A549 (cell line): ENCODE results near the gene TBC1D24. TPM values are rescaled to one million over a fixed set of nuclear protein-coding genes. Genes with fewer than 3 reads are reported as not detected.

Experiments
- ATAC-seq, 2 experiments: fragments of 200-7000 bp in 1 of 2; fragments of >200 bp in 1 of 2; cut with Nextera tagmentation in 1 of 2; cut with Tn5 transposase in 1 of 2; 3 replicates each; pipeline versions ENCODE4 v1.8.0 to v1.9.1; 2018 to 2020; ENCODE audit warnings: mild to moderate bottlenecking in 1 of 2, moderate library complexity in 1 of 2
- CTCF ChIA-PET: fragments of 300-600 bp; sonication (Branson Sonifier 250); formaldehyde crosslinking; extraction: SDS; loops from one replicate; lab custom pipeline; 2021; ENCODE audit warnings: antibody characterized with exemption, inconsistent platforms; lab: Yijun Ruan, JAX
- POLR2A ChIA-PET: fragments of 350-600 bp; formaldehyde crosslinking; extraction: SDS; loops from one replicate; lab custom pipeline; 2021; ENCODE audit warnings: antibody characterized with exemption, inconsistent platforms; lab: Yijun Ruan, JAX
- DNase-seq, 2 experiments: peaks; one replicate each; pipeline versions ENCODE4 v3.0.0 to v3.0.0-alpha.2; 2011 to 2016; ENCODE audit warnings: low read depth in 1 of 2, low spot score in 1 of 2
- FAIRE-seq: peaks from 2 replicates; lab custom pipeline; 2011; peaks lifted over from hg19 to GRCh38; lab: Jason Lieb, UNC
- H3K27ac ChIP-seq, 2 experiments: fragments of >200 bp; sonication (Bioruptor Twin); formaldehyde crosslinking; 3 replicates each; pipeline ENCODE4 v1.5.1; 2016 to 2017
- H3K4me1 ChIP-seq: fragments of >200 bp; sonication (Bioruptor Twin); formaldehyde crosslinking; 3 replicates; pipeline ENCODE4 v1.6.1; 2016
- H3K4me2 ChIP-seq: fragments of >200 bp; sonication (Bioruptor Twin); formaldehyde crosslinking; 3 replicates; pipeline ENCODE4 v1.6.1; 2016
- H3K4me3 ChIP-seq: fragments of >200 bp; sonication (Bioruptor Twin); formaldehyde crosslinking; 3 replicates; pipeline ENCODE4 v1.5.1; 2016
- H3K9me3 ChIP-seq: fragments of >200 bp; sonication (Bioruptor Twin); formaldehyde crosslinking; 3 replicates; pipeline ENCODE4 v1.6.1; 2016
- BCL3 ChIP-seq: fragments of >200 bp; sonication (Bioruptor Twin); formaldehyde crosslinking; IDR thresholded peaks from 3 replicates; pipeline ENCODE4 v1.6.1; 2016
- ESRRA ChIP-seq: fragments of 150-350 bp; IDR thresholded peaks from 2 replicates; pipeline ENCODE4 v1.6.1; 2014; ENCODE audit warnings: mild to moderate bottlenecking, low read length, borderline replicate concordance
- GATA3 ChIP-seq: IDR thresholded peaks from 2 replicates; pipeline ENCODE4 v1.6.1; 2012; ENCODE audit warnings: borderline replicate concordance
- HOXA7 ChIP-seq: fragments of 250-450 bp; sonication (Bioruptor Pico); IDR thresholded peaks from 2 replicates; pipeline ENCODE4 v1.5.0; 2020; ENCODE audit warnings: mild to moderate bottlenecking, moderate library complexity
- JUNB ChIP-seq: fragments of >200 bp; sonication (Bioruptor Twin); formaldehyde crosslinking; IDR thresholded peaks from 2 replicates; pipeline ENCODE4 v1.6.1; 2016
- MAFK ChIP-seq: fragments of 450-650 bp; IDR thresholded peaks from 2 replicates; pipeline ENCODE4 v1.6.1; 2014; ENCODE audit not compliant: partially characterized antibody
- NPAS2 ChIP-seq: fragments of 250-450 bp; sonication (Bioruptor Pico); IDR thresholded peaks from 2 replicates; pipeline ENCODE4 v1.8.0; 2022; ENCODE audit warnings: mild to moderate bottlenecking, moderate library complexity, borderline replicate concordance
- POLR2AphosphoS2 ChIP-seq: conservative IDR thresholded peaks from 2 replicates; pipeline ENCODE4 v1.6.1; 2012; ENCODE audit warnings: low read length, improper control_type of control experiment, inconsistent platforms
- RARB ChIP-seq: fragments of 250-450 bp; sonication (Bioruptor Pico); IDR thresholded peaks from 2 replicates; pipeline ENCODE4 v1.8.0; 2021; ENCODE audit warnings: mild to moderate bottlenecking, moderate library complexity
- RCOR1 ChIP-seq: fragments of 150-350 bp; IDR thresholded peaks from 2 replicates; pipeline ENCODE4 v1.6.1; 2014; ENCODE audit warnings: antibody characterized with exemption, low read length, low read depth
- ZNF302 ChIP-seq: fragments of 250-450 bp; sonication (Bioruptor Pico); IDR thresholded peaks from 2 replicates; pipeline ENCODE4 v1.9.0; 2021; ENCODE audit warnings: inconsistent platforms, mild to moderate bottlenecking, moderate library complexity
- WGBS: methylation state at CpG from one replicate; pipeline ENCODE4 v1.1.6; 2017; ENCODE audit errors: missing lambda C conversion rate; 5-methylcytosine and 5-hydroxymethylcytosine counted together
- polyA plus RNA-seq, 4 experiments: library from polyadenylated mRNA; depleted of rRNA in 3 of 4; stranded (reverse); fragments of >200 nt; fragmentation: RNase III in 1 of 4; extraction: RNeasy Plus Mini Kit Qiagen cat#74134 plus additional on column Dnase treatment in 1 of 4; gene quantifications; 2 replicates in 3 of 4; 3 replicates in 1 of 4; pipeline ENCODE4 v1.2.3, GENCODE V29; 2011 to 2017
- TF ChIP-seq, protein P1 (sequence below): fragments of 250-450 bp; sonication (Bioruptor Pico); IDR thresholded peaks from 2 replicates; pipeline ENCODE4 v1.5.0; 2021; ENCODE audit warnings: mild to moderate bottlenecking, moderate library complexity, borderline replicate concordance
- TF ChIP-seq, protein P2 (sequence below): fragments of 250-450 bp; sonication (Bioruptor Pico); IDR thresholded peaks from 2 replicates; pipeline ENCODE4 v1.5.0; 2020; ENCODE audit warnings: low read depth, mild to moderate bottlenecking, moderate library complexity

The TBC1D24 gene
- polyA plus RNA-seq, 2 of the 4 experiments (the other 2 are of a cell fraction) = 4.2 to 7.3 TPM

- TF ChIP-seq HOXA7 (no peak), ZNF302 (CRISPR knock-in tag) (no peak), NPAS2 (no peak)
- TF ChIP-seq, protein P1, sequence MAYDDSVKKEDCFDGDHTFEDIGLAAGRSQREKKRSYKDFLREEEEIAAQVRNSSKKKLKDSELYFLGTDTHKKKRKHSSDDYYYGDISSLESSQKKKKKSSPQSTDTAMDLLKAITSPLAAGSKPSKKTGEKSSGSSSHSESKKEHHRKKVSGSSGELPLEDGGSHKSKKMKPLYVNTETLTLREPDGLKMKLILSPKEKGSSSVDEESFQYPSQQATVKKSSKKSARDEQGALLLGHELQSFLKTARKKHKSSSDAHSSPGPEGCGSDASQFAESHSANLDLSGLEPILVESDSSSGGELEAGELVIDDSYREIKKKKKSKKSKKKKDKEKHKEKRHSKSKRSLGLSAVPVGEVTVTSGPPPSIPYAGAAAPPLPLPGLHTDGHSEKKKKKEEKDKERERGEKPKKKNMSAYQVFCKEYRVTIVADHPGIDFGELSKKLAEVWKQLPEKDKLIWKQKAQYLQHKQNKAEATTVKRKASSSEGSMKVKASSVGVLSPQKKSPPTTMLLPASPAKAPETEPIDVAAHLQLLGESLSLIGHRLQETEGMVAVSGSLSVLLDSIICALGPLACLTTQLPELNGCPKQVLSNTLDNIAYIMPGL (CRISPR knock-in tag) = no peak
- TF ChIP-seq, protein P2, sequence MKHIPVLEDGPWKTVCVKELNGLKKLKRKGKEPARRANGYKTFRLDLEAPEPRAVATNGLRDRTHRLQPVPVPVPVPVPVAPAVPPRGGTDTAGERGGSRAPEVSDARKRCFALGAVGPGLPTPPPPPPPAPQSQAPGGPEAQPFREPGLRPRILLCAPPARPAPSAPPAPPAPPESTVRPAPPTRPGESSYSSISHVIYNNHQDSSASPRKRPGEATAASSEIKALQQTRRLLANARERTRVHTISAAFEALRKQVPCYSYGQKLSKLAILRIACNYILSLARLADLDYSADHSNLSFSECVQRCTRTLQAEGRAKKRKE (CRISPR knock-in tag) = no peak
These were observed 20.1 kb downstream of the TBC1D24 start (continued) for GRCh38 chr16:2495041-2495440.

DNA sequence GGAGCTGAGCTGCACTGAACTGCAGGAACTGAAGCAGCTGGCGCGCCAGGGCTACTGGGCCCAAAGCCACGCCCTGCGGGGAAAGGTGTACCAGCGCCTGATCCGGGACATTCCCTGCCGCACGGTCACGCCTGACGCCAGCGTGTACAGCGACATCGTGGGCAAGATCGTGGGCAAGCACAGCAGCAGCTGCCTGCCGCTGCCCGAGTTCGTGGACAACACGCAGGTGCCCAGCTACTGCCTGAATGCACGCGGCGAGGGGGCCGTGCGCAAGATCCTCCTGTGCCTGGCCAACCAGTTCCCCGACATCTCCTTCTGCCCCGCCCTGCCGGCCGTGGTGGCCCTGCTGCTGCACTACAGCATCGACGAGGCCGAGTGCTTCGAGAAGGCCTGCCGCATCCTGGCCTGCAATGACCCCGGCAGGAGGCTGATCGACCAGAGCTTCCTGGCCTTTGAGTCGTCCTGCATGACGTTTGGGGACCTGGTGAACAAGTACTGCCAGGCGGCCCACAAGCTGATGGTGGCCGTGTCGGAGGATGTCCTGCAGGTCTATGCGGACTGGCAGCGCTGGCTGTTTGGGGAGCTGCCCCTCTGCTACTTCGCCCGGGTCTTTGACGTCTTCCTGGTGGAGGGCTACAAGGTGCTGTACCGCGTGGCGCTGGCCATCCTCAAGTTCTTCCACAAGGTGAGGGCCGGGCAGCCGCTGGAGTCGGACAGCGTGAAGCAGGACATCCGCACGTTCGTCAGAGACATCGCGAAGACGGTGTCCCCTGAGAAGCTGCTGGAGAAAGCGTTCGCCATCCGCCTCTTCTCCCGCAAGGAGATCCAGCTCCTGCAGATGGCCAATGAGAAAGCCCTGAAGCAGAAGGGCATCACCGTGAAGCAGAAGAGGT, 21.5 kb downstream of the TBC1D24 start:
- WGBS = 94% methylated on average over 34 of the region's 62 CpGs
- FAIRE-seq (no peak), ATAC-seq (no peak), DNase-seq (no peak)
- POLR2A ChIA-PET = no interaction called here
- no peak overlapping the region; a peak in 1 of 6 replicates for H3K27ac ChIP-seq
- no peak overlapping the region for H3K4me2 ChIP-seq
- peaks cover 13% of the 10 kb centered on the region for H3K4me1 ChIP-seq
- CTCF ChIA-PET = interaction anchor here (0.8 to 1.8 kb wide), 4 partner anchors 10 to 245 kb away, joined by 3 to 4 read pairs (median 4); partner anchors contain the start of gene ECI1
- no peak overlapping the region for H3K4me3 ChIP-seq
- H3K9me3 ChIP-seq = no peaks in the 10 kb centered on the region
- TF ChIP-seq JUNB (no peak), RARB (CRISPR knock-in tag) (no peak), POLR2AphosphoS2 (no peak), ESRRA (no peak), MAFK (no peak)

GRCh38 chr16:2497116-2497630, 22.2 kb downstream of the TBC1D24 start:
- POLR2A ChIA-PET = no interaction called here
- Histone ChIP-seq H3K9me3 (no peaks in the 10 kb centered on the region), H3K4me1 (peaks cover 17% of the 10 kb centered on the region), H3K27ac (peak overlapping the region in 1 of 2 experiments; percentile 55; a peak in 2 of 6 replicates), H3K4me3 (no peak overlapping the region)
- CTCF ChIA-PET = interaction anchor here (1.0 to 6.4 kb wide), 3 partner anchors 10 to 67 kb away, joined by 4 to 98 read pairs (median 4); no protein-coding TSS in a partner anchor
- ATAC-seq (no peak), DNase-seq (no peak)
- TF ChIP-seq RCOR1 = no peak
- no peak for TF ChIP-seq GATA3
- TF ChIP-seq BCL3 = no peak
- TF ChIP-seq, all 56 proteins: peak for 0
- WGBS = 56% methylated on average over 16 of the region's 21 CpGs
- H3K4me2 ChIP-seq = peak overlapping the region; percentile 35; the same call in 2 of the 3 replicates
- no peak for FAIRE-seq
